HepG2 (cell line): ENCODE results near the gene KLC3. TPM values are rescaled to one million over a fixed set of nuclear protein-coding genes. Genes with fewer than 3 reads are reported as not detected.

ENCODE experiments used
- ATAC-seq: fragments of 200-7000 bp; cut with Tn5 transposase; 3 replicates; pipeline ENCODE4 v1.9.1; 2020; ENCODE audit warnings: mild to moderate bottlenecking, moderate library complexity
- BruUV-seq: library from RNA; stranded (reverse); fragments of 400-500 nt; replicated peaks from 2 replicates; lab custom pipeline; 2021; lab: Mats Ljungman, UMichigan
- CTCF ChIA-PET: fragments of 300-600 bp; formaldehyde crosslinking; extraction: SDS; loops from one replicate; lab custom pipeline; 2021; ENCODE audit warnings: low total read pairs, inconsistent platforms, low intra/inter-chr PET ratio; lab: Yijun Ruan, JAX
- POLR2A ChIA-PET: fragments of 350-600 bp; sonication (Branson Sonifier 250); formaldehyde crosslinking; loops from one replicate; lab custom pipeline; 2020; ENCODE audit warnings: antibody characterized with exemption, inconsistent platforms; lab: Yijun Ruan, JAX
- DNase-seq: peaks from one replicate; pipeline ENCODE4 v3.0.0-alpha.2; 2015; ENCODE audit warnings: low spot score
- FAIRE-seq: peaks from 3 replicates; lab custom pipeline; 2011; peaks lifted over from hg19 to GRCh38; lab: Jason Lieb, UNC
- H2AFZ ChIP-seq: one replicate; pipeline ENCODE4 v1.6.1; 2011; ENCODE audit warnings: low read length, inconsistent platforms
- H3K27ac ChIP-seq: fragments of 300-600 bp; 3 replicates; pipeline ENCODE4 v1.8.0; 2011; ENCODE audit warnings: mixed run types, mild to moderate bottlenecking, mixed read lengths, low read length, inconsistent platforms; ENCODE audit not compliant: insufficient read depth; ENCODE audit errors: extremely low read length
- H3K27me3 ChIP-seq, 2 experiments: fragments of 200-600 bp in 1 of 2; 2 replicates in 1 of 2; 3 replicates in 1 of 2; pipeline versions ENCODE4 v1.6.0 to v1.8.0; 2011; ENCODE audit warnings: low read length in 2 of 2, mild to moderate bottlenecking in 2 of 2, moderate library complexity in 2 of 2, inconsistent platforms in 1 of 2; ENCODE audit not compliant: insufficient read depth in 2 of 2, control insufficient read depth in 1 of 2
- H3K36me3 ChIP-seq, 2 experiments: fragments of 200-600 bp in 1 of 2; replicated peaks in 1 of 2; 2 replicates in 1 of 2; 3 replicates in 1 of 2; pipeline versions ENCODE4 v1.5.1 to v1.8.0; 2011; ENCODE audit warnings: low read length in 2 of 2, inconsistent platforms in 1 of 2; ENCODE audit not compliant: insufficient read depth in 2 of 2, control insufficient read depth in 1 of 2
- H3K4me1 ChIP-seq: 2 replicates; pipeline ENCODE4 v1.5.1; 2012; ENCODE audit warnings: low read length, inconsistent platforms; ENCODE audit not compliant: insufficient read depth
- H3K4me2 ChIP-seq: 2 replicates; pipeline ENCODE4 v1.6.0; 2011; ENCODE audit warnings: low read depth, low read length, inconsistent platforms
- H3K4me3 ChIP-seq, 3 experiments: fragments of 200-600 bp in 1 of 3; sonication (generic), shearing (Covaris generic) in 1 of 3; replicated peaks in 1 of 3; 2 replicates each; pipeline ENCODE4 v1.5.1; 2011 to 2016; ENCODE audit warnings: low read length in 3 of 3, inconsistent platforms in 2 of 3, low read depth in 2 of 3, mild to moderate bottlenecking in 2 of 3, control low read depth in 1 of 3, mixed read lengths in 1 of 3; ENCODE audit not compliant: insufficient read depth in 1 of 3
- H3K79me2 ChIP-seq: one replicate; pipeline ENCODE4 v1.6.1; 2011; ENCODE audit warnings: low read length, inconsistent platforms; ENCODE audit not compliant: insufficient read depth
- H3K9ac ChIP-seq: 2 replicates; pipeline ENCODE4 v1.6.0; 2011; ENCODE audit warnings: mild to moderate bottlenecking, low read depth, low read length, inconsistent platforms; ENCODE audit not compliant: insufficient read depth
- H3K9me3 ChIP-seq: 2 replicates; pipeline ENCODE4 v1.5.1; 2012; ENCODE audit warnings: mild to moderate bottlenecking, low read length
- H4K20me1 ChIP-seq: 2 replicates; pipeline ENCODE4 v1.6.0; 2011; ENCODE audit warnings: inconsistent platforms, mild to moderate bottlenecking, low read length, moderate library complexity; ENCODE audit not compliant: insufficient read depth
- ARID4A ChIP-seq: sonication (generic); formaldehyde crosslinking; IDR thresholded peaks from 2 replicates; pipeline ENCODE4 v1.5.0; 2020; ENCODE audit warnings: mild to moderate bottlenecking, missing genetic modification reagents, borderline replicate concordance
- CHD2 ChIP-seq: IDR thresholded peaks from 2 replicates; pipeline ENCODE4 v1.6.1; 2011; ENCODE audit warnings: low read depth, low read length, improper control_type of control experiment
- FOXA1 ChIP-seq, 2 experiments: fragments of 450-650 bp in 1 of 2; sonication (generic) in 1 of 2; formaldehyde crosslinking in 1 of 2; IDR thresholded peaks; 2 replicates each; pipeline versions ENCODE4 v1.4.0 to v1.6.1; 2016 to 2020; ENCODE audit warnings: missing genetic modification reagents in 1 of 2
- KDM2A ChIP-seq: sonication (generic); formaldehyde crosslinking; IDR thresholded peaks from 2 replicates; pipeline ENCODE4 v1.4.0; 2020; ENCODE audit warnings: low read depth, missing genetic modification reagents, borderline replicate concordance
- PREB ChIP-seq: sonication (generic); formaldehyde crosslinking; IDR thresholded peaks from 2 replicates; pipeline ENCODE4 v1.4.0; 2020; ENCODE audit warnings: missing genetic modification reagents
- SCMH1 ChIP-seq: sonication (generic); formaldehyde crosslinking; IDR thresholded peaks from 2 replicates; pipeline ENCODE4 v1.9.0; 2021; ENCODE audit warnings: missing genetic modification reagents, mild to moderate bottlenecking, borderline replicate concordance
- SP2 ChIP-seq: sonication (generic); formaldehyde crosslinking; IDR thresholded peaks from 2 replicates; pipeline ENCODE4 v1.5.1; 2020; ENCODE audit warnings: mild to moderate bottlenecking, missing genetic modification reagents
- ZFP91 ChIP-seq: sonication (generic); formaldehyde crosslinking; IDR thresholded peaks from 2 replicates; pipeline ENCODE4 v1.9.0; 2022; ENCODE audit warnings: missing genetic modification reagents, mild to moderate bottlenecking, borderline replicate concordance
- ZHX1 ChIP-seq: sonication (generic); formaldehyde crosslinking; IDR thresholded peaks from 2 replicates; pipeline ENCODE4 v1.8.1; 2022; ENCODE audit warnings: low read depth, mild to moderate bottlenecking, missing genetic modification reagents
- ZNF230 ChIP-seq: sonication (generic); formaldehyde crosslinking; IDR thresholded peaks from 2 replicates; pipeline ENCODE4 v1.4.0; 2020; ENCODE audit warnings: mild to moderate bottlenecking, missing genetic modification reagents
- ZNF256 ChIP-seq: sonication (generic); formaldehyde crosslinking; conservative IDR thresholded peaks from 2 replicates; pipeline ENCODE4 v1.4.0; 2020; ENCODE audit warnings: missing genetic modification reagents
- ZNF530 ChIP-seq: sonication (generic); formaldehyde crosslinking; IDR thresholded peaks from 2 replicates; pipeline ENCODE4 v1.5.0; 2020; ENCODE audit warnings: low read depth, mild to moderate bottlenecking, missing genetic modification reagents
- WGBS: methylation state at CpG from one replicate; pipeline ENCODE4 v1.1.6; 2017; ENCODE audit warnings: low lambda C conversion rate; 5-methylcytosine and 5-hydroxymethylcytosine counted together
- in situ Hi-C: cut with HindIII; loops from 2 replicates; pipeline ENCODE4 v1.10.0; 2017; ENCODE audit warnings: low pct_unique_long_range_greater_than_20kb; ENCODE audit not compliant: extremely low pct_ligation_motif_present
- intact Hi-C: fragments of 100-400 bp; cut with micrococcal nuclease; formaldehyde crosslinking; loops from one replicate; pipeline ENCODE4 v1.10.0; 2022; ENCODE audit not compliant: unreplicated experiment
- polyA plus RNA-seq, 8 experiments: library from polyadenylated mRNA; depleted of rRNA in 3 of 8; stranded (reverse) in 7 of 8; unstranded in 1 of 8; fragments of >200 nt; fragmentation: Illumina TruSeq in 4 of 8; extraction: Trizol in 4 of 8; gene quantifications; 2 replicates each; pipeline versions ENCODE4 v1.2.1 to v1.2.3, GENCODE V29; 2011 to 2016; ENCODE audit warnings: low read depth in 4 of 8, missing spikeins in 1 of 8, mixed read lengths in 1 of 8; ENCODE audit not compliant: insufficient read depth in 1 of 8
- total RNA-seq, 5 experiments: library from RNA; depleted of rRNA; stranded (reverse); fragments of >200 nt; fragmentation: Illumina TruSeq; extraction: Trizol; gene quantifications; 2 replicates each; pipeline ENCODE4 v1.2.3, GENCODE V29; 2016; ENCODE audit warnings: low read depth in 1 of 5

KLC3 gene
- total and polyA plus RNA-seq, 2 of the 13 experiments (the other 11 are each of a cell fraction or from before 2014, with no cell fraction given): 0.13 TPM; not detected in 1

- no peak for TF ChIP-seq CHD2
- no peak for TF ChIP-seq ARID4A (CRISPR knock-in tag)
Measured at GRCh38 chr19:45345506-45345860, 4.9 kb downstream of the KLC3 start (continued).

- H3K79me2 ChIP-seq: no peaks in the 10 kb centered on the region
- peaks cover 8% of the 10 kb centered on the region for H3K4me1 ChIP-seq
- H2AFZ ChIP-seq: no peak overlapping the region
- no peak overlapping the region for H3K9ac ChIP-seq
- ChIA-PET POLR2A (no interaction called here), CTCF (interaction anchor here (1.1 kb wide), 1 partner anchor 146 kb away, joined by 3 read pairs; no protein-coding TSS in a partner anchor)
- no peaks in the 10 kb centered on the region for H4K20me1 ChIP-seq
- peak overlapping the region; percentile 56 for H3K4me2 ChIP-seq
- BruUV-seq: no TSS peak
- H3K4me3 ChIP-seq: peak overlapping the region in 1 of 3 experiments; percentile 49; a peak in 2 of 6 replicates
- H3K9me3 ChIP-seq: no peaks in the 10 kb centered on the region
- H3K27ac ChIP-seq: no peak overlapping the region
- no peak for FAIRE-seq
- in situ Hi-C loops: loop anchor here (10.0 kb wide), 1 partner anchor 142 kb away; no protein-coding TSS in a partner anchor
- DNase-seq: peak; percentile 24
- 0% methylated on average over 1 of the region's 27 CpGs for WGBS
- intact Hi-C loops: no loop called here
- H3K36me3 ChIP-seq: peaks cover 2 to 9% of the 10 kb centered on the region in 2 experiments; a peak in 3 of 5 replicates
- H3K27me3 ChIP-seq: peaks cover 11 to 48% of the 10 kb centered on the region in 2 experiments
- peak; percentile 61 for ATAC-seq
- TF ChIP-seq ZNF530 (no peak), PREB (CRISPR knock-in tag) (no peak), ZNF256 (no peak), KDM2A (CRISPR knock-in tag) (peak; percentile 76; the same call in 1 of the 2 replicates), ZNF230 (CRISPR knock-in tag) (no peak), FOXA1 (IDR thresholded peaks at IDR 0.05) (no peak), FOXA1 (CRISPR knock-in tag; IDR thresholded peaks at IDR 0.05) (no peak), ZFP91 (no peak), ZHX1 (CRISPR knock-in tag) (no peak), SP2 (CRISPR knock-in tag) (no peak), SCMH1 (CRISPR knock-in tag) (no peak)
Measured at GRCh38 chr19:45346449-45346848, 5.9 kb downstream of the KLC3 start.
